GM21786 (cell line): ENCODE measurements around the gene RTN4R.
"Not testable (repeated sequence)": the region's sequence is repeated elsewhere in the genome, so short reads cannot be mapped to it uniquely, and the experiment has no call there.

Experiments used
- ATAC-seq: cut with Tn5 transposase; IDR thresholded peaks from one replicate; pipeline ENCODE4 v1.9.1; 2021; ENCODE audit not compliant: unreplicated experiment

Gene RTN4R

GRCh38 chr22:20272700-20273099 lies 4.6 kb upstream of the RTN4R start:
- ATAC-seq, result no peak

GRCh38 chr22:20272174-20272573 lies 4.1 kb upstream of the RTN4R start:
- ATAC-seq, result no peak

DNA sequence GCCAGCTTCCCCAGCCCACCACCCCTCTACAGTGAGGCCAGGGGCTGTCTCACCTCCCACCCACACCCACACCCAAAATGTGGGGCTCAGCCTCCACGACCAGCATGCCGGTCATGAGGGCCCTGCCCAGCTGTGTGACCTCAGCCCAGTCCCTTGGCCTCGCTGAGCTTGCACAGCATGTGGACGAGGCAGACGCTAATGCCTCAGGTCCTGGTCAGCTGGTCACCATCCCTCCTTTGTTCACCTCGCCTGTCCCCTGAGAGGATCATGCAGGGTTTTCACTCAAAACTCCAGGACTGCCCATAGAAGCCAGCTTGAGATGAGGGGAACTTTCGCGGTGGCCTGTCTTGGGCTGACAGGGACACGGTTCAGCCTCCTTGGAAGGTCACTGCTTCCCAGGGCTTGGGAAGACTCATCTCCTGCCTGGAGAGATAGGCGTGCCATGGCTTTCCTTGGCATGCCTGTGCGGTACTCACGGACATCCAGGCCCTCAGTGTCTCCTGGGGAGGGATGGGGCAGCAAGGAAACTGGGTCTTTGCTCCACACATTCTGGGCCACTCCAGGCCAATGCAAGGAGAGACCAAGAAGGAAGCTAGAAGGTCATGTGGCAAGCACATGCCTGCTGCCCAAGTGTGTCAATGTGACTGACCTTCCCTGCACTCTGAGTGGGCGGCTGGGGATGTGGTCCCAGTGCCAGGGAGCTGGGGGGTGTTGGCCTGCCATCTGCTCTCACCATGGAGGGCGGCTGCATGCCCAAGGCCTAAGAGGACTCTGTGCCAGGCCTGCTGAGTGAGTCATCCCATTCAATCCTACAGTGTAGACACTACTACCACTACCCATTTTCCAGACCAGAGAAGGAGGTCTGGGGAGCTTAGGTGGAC lies 3.2 kb upstream of the RTN4R start:
- no peak for ATAC-seq

- ATAC-seq, result not testable (repeated sequence)
Observed at GRCh38 chr22:20270190-20271113, 2.3 kb upstream of the RTN4R start.

- ATAC-seq, result not testable (repeated sequence)
Observed at GRCh38 chr22:20269673-20270072, 1.6 kb upstream of the RTN4R start.

DNA sequence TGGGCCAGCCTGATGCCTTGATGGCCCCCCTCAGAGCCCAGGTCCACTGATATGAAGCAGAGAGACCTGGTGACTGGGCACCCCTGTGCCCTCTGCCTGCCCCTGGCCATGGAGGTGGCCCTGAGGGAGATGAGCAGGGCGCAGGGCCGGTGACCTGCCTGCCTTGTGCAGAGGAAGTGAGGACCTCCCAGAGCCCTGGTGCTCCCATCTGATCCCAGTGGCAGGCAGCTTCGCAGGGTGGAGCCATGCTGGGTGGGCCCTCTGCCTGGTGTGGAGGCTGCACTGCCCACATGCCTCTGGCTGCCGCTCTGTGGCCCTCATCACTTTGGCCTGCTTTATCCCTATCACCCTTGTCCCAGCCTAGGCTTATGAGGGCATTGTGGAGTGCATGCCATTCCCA lies 1.1 kb upstream of the RTN4R start:
- ATAC-seq, result not testable (repeated sequence)

DNA sequence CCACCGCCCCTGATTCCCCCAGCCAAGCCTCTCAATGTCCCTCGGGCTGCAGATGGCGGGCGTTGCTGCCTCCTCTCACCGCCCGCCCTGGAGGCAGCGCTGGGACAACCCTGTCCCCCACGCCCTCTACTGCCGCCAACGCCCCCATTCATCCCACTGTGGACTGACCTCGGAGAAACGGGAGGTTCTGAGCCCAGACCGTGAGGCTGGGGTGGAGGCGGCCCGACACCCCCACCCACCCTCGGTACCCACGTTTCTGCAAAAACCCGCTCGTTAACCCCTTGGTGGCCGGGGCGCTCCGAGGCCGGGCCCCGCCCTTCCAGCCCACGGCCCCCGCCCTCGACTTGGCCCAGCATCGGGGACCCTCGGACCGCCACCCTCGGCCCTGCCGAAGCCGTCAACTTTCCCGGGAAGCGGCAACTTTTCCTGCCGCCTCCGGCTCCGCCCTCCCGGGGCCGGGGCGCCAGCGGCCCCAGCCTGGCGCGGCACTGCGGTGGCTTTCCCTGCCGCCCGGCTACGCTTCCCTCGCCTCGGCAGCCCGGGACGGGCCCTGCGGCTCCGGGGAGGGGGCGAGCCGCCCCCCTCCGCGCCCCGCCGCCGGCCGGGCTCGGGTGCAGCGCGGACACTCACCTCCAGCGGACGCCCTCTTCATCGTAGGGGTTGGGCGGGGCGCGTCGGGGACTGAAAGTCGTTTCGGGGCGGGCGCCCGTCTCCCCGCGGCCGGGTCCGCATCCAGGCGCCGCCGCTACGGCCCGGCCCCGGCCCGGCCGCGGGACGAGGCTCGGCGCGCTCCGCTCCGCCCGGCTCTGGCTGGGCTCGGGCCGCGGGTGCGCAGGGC lies 458 bp downstream of the RTN4R start:
- no peak for ATAC-seq

DNA sequence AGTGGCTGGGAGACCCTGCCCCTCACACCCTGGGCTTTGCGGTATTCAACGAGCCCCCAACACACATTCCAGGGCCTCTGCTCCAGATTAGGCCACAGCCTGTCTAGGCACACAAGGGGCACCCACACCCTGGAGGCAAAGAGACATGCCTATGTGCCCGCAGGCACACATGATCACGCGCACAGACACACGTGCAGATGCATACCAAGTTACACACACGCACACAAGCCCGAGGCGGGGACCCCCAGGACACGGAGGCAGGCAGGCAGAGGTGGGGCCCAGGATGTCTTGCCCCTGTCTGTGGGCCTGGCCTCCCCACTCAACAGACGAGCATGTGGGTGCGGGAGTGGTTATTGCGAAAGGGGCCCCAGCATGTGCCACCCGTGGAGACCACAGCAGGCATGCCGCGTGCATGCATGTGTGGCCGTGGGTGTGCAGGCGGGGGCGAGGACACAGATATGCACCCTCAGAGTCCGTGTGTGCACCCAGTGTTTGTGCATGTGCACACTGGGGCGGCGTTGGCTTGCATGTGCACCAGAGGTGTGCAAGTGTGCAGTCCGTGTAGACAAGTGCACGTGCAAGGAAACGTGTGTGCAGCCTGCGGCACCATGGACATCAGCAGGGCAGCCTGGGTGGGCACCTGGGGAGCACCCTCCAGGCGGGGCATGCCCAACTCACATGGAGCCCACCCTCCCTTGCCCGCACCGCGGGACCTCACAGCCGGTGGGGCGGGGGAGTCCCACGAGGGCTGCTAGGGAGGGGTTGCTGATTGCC lies 1.3 kb downstream of the RTN4R start:
- not testable (repeated sequence) for ATAC-seq

DNA sequence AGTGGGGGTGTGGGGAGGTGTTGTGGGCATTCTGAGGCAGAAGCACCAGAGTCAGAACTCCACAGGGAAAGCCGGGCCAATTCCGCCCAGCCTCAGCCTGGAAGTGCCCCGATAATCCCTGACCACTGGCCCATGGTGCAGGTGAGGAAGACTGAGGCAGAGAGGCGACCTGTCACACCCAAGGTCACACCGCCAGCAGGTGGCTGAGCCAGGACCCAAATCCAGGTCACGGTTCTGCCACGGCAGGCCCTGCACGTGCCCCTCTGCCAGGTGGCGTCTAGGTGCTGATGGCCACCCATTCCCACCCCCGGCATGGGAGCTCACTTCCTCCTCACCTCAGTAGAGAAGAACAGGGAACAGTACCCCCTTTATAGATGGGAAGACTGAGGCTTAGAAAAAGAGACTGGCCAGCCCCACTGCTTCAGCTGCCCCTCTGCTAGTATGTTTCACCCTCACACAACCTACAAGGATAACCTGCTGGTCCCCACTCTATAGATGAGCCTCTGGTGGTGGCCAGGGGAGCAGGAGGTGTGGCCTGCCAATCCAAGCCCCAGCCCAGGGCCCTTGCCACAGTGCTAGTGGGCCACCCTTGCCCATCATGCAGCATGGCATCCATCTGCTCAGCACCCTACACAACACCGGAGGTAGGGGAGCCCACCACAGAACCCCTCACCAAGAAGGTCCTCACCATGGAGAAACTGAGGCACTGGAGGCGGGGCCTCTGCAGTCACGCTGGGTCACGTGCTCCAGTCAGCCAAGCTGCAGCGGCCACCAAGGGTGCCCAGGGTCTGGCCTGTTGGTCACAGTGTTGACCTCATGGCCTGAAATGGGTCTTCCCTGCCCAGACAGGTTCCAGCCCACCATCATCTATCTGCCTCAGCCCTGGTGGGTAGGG lies 2.1 kb downstream of the RTN4R start:
- ATAC-seq, result not testable (repeated sequence)

DNA sequence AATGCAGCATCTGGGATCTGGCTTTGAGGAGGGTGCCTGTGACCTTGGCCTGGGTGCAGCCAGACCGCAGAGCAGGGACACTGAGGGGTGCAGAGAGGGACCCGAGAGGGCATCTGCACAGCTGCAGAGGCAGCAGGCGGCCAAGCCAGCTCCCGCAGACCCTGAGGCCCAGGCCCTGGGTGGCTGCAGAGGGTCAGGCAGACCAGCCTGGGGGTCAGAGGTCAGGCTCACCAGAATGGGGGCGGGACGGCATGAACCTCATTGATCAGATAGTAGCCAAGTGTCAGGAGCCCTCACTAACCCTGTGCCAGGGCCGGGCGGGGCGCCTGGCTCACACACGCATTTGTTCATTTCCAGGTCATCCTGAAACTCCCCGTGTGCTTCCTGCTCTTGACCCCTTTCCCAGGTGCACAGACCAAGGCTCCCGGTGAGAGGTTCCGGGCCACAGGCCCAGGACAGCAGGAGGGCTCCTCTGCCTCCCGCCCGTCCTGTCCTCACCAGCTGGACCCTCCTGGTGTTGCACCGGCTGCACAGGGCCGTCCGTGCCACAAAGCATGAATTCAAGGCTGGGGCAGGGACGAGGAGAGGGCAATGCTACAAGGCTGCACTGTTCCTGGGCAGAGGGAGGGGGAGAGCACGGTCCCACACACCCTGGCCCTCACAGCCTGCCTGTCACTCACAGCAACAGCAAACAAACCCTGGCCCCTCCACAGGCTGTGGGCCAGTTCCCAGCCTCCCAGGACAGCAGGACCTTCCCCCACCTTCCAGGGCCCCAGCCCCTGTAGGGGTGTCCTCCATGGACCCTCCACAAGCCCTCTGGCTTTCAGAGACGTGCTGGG lies 3.3 kb downstream of the RTN4R start:
- no peak for ATAC-seq

DNA sequence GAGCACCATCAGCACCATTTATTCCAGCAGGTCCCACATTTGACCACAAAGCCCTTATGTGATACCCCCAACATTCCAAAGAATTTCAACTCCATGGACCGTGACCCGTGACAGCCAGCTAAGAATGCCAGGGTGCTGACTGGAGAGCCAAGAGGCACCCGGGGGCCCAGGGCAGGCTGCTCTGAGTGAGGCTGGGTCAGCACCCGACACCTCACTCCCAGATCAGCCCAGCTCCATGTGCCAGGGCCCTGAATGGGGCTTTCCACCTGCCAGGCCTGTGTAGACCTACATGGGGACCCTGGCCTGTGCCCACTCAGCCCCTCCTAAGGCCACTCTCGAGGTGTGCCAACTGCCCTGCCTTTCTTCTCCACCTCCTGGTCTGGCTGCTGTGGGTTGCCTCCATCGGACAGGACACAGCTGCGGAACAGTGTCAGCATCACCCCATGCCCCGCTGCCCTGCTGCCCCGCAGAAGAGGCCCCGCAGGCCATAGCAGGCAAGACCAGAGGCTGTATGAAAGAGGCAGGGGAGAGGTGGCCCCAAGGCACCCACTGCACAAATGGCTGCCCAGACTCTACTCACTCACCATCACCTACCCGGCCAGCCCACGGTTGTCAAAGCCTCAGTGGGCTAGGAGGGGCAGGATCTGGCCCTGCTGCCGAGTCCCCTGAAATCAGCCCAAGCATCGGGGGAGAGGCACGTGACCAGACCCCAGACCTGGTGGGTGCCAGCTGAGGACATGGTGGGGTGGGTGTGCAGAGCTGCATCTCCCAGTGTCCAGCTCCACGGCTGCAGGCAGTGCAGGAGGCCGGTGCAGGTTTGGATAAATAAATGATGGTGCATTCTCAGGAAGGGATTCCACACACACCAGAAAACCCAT lies 4.5 kb downstream of the RTN4R start:
- ATAC-seq, result not testable (repeated sequence)

GRCh38 chr22:20262582-20263147 lies 5.5 kb downstream of the RTN4R start:
- ATAC-seq, result no peak

- no peak for ATAC-seq
Observed at GRCh38 chr22:20261848-20262581, 6.1 kb downstream of the RTN4R start.

DNA sequence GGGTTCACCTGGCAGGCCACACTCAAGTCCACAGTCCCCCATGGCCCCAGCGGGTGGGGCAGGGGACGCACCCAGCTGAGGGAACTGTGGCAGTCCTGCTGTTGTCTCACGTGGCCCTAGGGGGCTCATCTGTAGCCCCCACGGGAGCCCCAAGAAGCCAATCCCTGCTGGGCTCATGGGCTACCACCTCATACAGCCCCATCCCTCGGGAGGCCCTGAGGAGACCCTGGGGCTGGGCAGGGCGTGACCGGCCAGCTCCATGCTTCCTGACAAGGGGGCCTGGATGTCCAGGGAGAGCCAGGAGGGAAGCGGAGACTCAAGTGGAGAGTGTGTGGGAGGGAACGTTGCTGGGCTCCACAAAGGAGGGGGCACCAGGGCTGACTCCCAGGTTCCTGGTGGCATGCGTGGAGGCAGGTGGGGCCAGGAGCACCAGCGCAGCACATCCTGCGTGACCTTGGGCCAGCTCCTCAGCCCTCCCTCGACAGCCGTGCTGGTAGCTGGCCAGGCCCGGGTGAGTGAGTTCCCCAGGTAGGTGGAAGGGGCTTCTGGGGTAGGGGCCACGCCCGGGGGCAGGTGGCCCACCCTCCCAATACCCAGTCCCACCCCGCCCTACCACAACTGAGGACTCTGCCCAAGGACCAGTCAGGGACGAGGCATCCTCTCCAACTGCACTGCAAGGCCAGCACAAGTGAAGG lies 7.9 kb downstream of the RTN4R start:
- no peak for ATAC-seq

DNA sequence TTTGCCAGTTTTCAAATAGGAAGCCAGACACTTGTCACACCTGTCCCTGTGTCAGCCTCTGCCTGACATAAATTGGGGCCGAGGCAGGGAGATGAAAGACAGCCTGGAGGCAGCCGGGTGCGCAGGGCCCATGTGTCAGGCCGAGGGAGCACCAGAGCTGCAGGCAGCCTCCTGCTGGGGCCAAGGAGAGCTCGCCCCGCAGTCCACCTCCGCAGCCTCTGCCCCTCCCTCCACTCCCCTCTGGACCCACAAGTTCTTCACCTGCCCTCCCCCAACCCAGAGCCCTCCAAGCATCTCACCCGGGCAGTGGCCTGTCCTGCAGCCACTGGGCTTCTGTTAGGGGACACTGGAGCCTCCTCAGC lies 8.8 kb downstream of the RTN4R start:
- no peak for ATAC-seq
